H1 (cell line): Measurements from ENCODE around the gene CRK. TPM values are rescaled to one million over a fixed set of nuclear protein-coding genes. Genes with fewer than 3 reads are reported as not detected.

Source experiments
- CTCF ChIA-PET: fragments of 300-600 bp; sonication (Branson Sonifier 250); formaldehyde crosslinking; loops from one replicate; lab custom pipeline; 2021; ENCODE audit not compliant: partially characterized antibody; lab: Charles Lee
- POLR2A ChIA-PET: fragments of 300-600 bp; sonication (Branson Sonifier 250); formaldehyde crosslinking; loops from one replicate; lab custom pipeline; 2021; ENCODE audit warnings: inconsistent platforms; ENCODE audit not compliant: partially characterized antibody; lab: Charles Lee
- DNase-seq, 2 experiments: peaks; one replicate each; pipeline versions ENCODE4 v3.0.0 to v3.0.0-alpha.2; 2010 to 2022; ENCODE audit warnings: low spot score in 2 of 2, low read depth in 1 of 2, mixed read lengths in 1 of 2
- FAIRE-seq: peaks from 2 replicates; lab custom pipeline; 2011; peaks lifted over from hg19 to GRCh38; lab: Jason Lieb, UNC
- H2AFZ ChIP-seq: 2 replicates; pipeline ENCODE4 v1.8.1; 2012; ENCODE audit warnings: low read length, inconsistent platforms
- H2AK5ac ChIP-seq: 2 replicates; pipeline ENCODE4 v1.6.1; 2013; ENCODE audit warnings: low read depth, low read length
- H2BK120ac ChIP-seq: replicated peaks from 2 replicates; pipeline ENCODE3; 2013; ENCODE audit warnings: low read depth, low read length, inconsistent platforms
- H2BK12ac ChIP-seq: 2 replicates; pipeline ENCODE4 v1.6.1; 2013; ENCODE audit warnings: low read depth, low read length
- H2BK15ac ChIP-seq: 2 replicates; pipeline ENCODE4 v1.6.1; 2013; ENCODE audit warnings: low read length
- H2BK20ac ChIP-seq: 2 replicates; pipeline ENCODE4 v1.6.1; 2013; ENCODE audit warnings: low read length
- H2BK5ac ChIP-seq: 2 replicates; pipeline ENCODE4 v1.6.1; 2013; ENCODE audit warnings: low read depth, low read length
- H3K14ac ChIP-seq: 2 replicates; pipeline ENCODE4 v1.6.1; 2013; ENCODE audit warnings: inconsistent platforms; ENCODE audit not compliant: insufficient read length
- H3K18ac ChIP-seq: 2 replicates; pipeline ENCODE4 v1.6.1; 2013; ENCODE audit warnings: low read length; ENCODE audit errors: extremely low read depth
- H3K23ac ChIP-seq: 2 replicates; pipeline ENCODE4 v1.6.1; 2013; ENCODE audit warnings: inconsistent platforms; ENCODE audit not compliant: insufficient read length
- H3K23me2 ChIP-seq: 2 replicates; pipeline ENCODE4 v1.6.1; 2013; ENCODE audit warnings: low read depth, low read length
- H3K27ac ChIP-seq: 2 replicates; pipeline ENCODE4 v1.6.1; 2011; ENCODE audit warnings: low read depth, low read length, inconsistent platforms
- H3K27me3 ChIP-seq, 4 experiments: replicated peaks in 1 of 4; 1 replicate in 1 of 4; 2 replicates in 3 of 4; pipeline versions ENCODE4 v1.6.1 to v1.8.1; 2011 to 2013; ENCODE audit warnings: low read length in 3 of 4, mild to moderate bottlenecking in 3 of 4, inconsistent platforms in 2 of 4, mixed read lengths in 2 of 4, moderate library complexity in 1 of 4; ENCODE audit not compliant: control insufficient read depth in 3 of 4, insufficient read depth in 3 of 4; ENCODE audit errors: extremely low read depth in 1 of 4
- H3K36me3 ChIP-seq, 4 experiments: 2 replicates each; pipeline versions ENCODE4 v1.6.1 to v1.8.1; 2011 to 2013; ENCODE audit warnings: mild to moderate bottlenecking in 4 of 4, low read length in 3 of 4, moderate library complexity in 2 of 4, control low read depth in 1 of 4, inconsistent platforms in 1 of 4; ENCODE audit not compliant: insufficient read depth in 4 of 4, control insufficient read depth in 2 of 4
- H3K4ac ChIP-seq: replicated peaks from 2 replicates; pipeline ENCODE3; 2013; ENCODE audit warnings: low read length, low read depth, mixed read lengths, inconsistent platforms; ENCODE audit not compliant: insufficient read length
- H3K4me1 ChIP-seq, 4 experiments: replicated peaks in 1 of 4; 1 replicate in 1 of 4; 2 replicates in 3 of 4; pipeline versions ENCODE4 v1.6.1 to v1.8.1; 2011 to 2013; ENCODE audit warnings: low read length in 3 of 4, inconsistent platforms in 2 of 4, mixed read lengths in 1 of 4; ENCODE audit not compliant: insufficient read depth in 4 of 4, control insufficient read depth in 3 of 4
- H3K4me2 ChIP-seq, 2 experiments: 2 replicates each; pipeline versions ENCODE4 v1.6.1 to v1.8.1; 2011 to 2013; ENCODE audit warnings: low read depth in 2 of 2, low read length in 2 of 2, control low read depth in 1 of 2, inconsistent platforms in 1 of 2, mild to moderate bottlenecking in 1 of 2; ENCODE audit not compliant: insufficient read depth in 1 of 2
- H3K4me3 ChIP-seq, 4 experiments: fragments of 200-600, 300-600 bp in 1 of 4; sonication (generic), shearing (Covaris generic), sonication (Bioruptor Twin) in 1 of 4; 2 replicates each; pipeline versions ENCODE4 v1.5.1 to v1.8.1; 2011 to 2016; ENCODE audit warnings: low read length in 4 of 4, low read depth in 3 of 4, control low read depth in 2 of 4, inconsistent platforms in 2 of 4, mild to moderate bottlenecking in 2 of 4, mixed read lengths in 1 of 4, moderate library complexity in 1 of 4; ENCODE audit not compliant: insufficient read depth in 2 of 4; ENCODE audit errors: extremely low read depth in 1 of 4
- H3K56ac ChIP-seq: replicated peaks from 2 replicates; pipeline ENCODE3; 2013; ENCODE audit warnings: low read depth, mild to moderate bottlenecking, mixed read lengths, low read length, inconsistent platforms; ENCODE audit not compliant: insufficient read length
- H3K79me1 ChIP-seq: 2 replicates; pipeline ENCODE4 v1.6.1; 2013; ENCODE audit warnings: low read depth, low read length, control low read depth
- H3K79me2 ChIP-seq, 2 experiments: 2 replicates each; pipeline versions ENCODE4 v1.6.1 to v1.8.1; 2012 to 2013; ENCODE audit warnings: low read length in 2 of 2, mild to moderate bottlenecking in 2 of 2, inconsistent platforms in 1 of 2; ENCODE audit not compliant: insufficient read depth in 2 of 2, control insufficient read depth in 1 of 2
- H3K9ac ChIP-seq, 4 experiments: replicated peaks in 1 of 4; 1 replicate in 1 of 4; 2 replicates in 3 of 4; pipeline versions ENCODE4 v1.6.1 to v1.8.1; 2011 to 2013; ENCODE audit warnings: low read depth in 3 of 4, low read length in 3 of 4, control low read depth in 2 of 4, mild to moderate bottlenecking in 2 of 4, moderate library complexity in 2 of 4, inconsistent platforms in 1 of 4; ENCODE audit errors: extremely low read depth in 1 of 4
- H3K9me3 ChIP-seq, 2 experiments: 2 replicates each; pipeline versions ENCODE4 v1.6.1 to v1.8.1; 2012 to 2013; ENCODE audit warnings: mild to moderate bottlenecking in 2 of 2, moderate library complexity in 2 of 2, control low read depth in 1 of 2, inconsistent platforms in 1 of 2, low read depth in 1 of 2, low read length in 1 of 2, mixed read lengths in 1 of 2; ENCODE audit not compliant: insufficient read depth in 2 of 2
- H4K20me1 ChIP-seq, 2 experiments: replicated peaks in 1 of 2; 2 replicates each; pipeline versions ENCODE3 to v1.8.1; 2011 to 2013; ENCODE audit warnings: inconsistent platforms in 2 of 2, low read length in 2 of 2, mild to moderate bottlenecking in 1 of 2; ENCODE audit not compliant: insufficient read depth in 2 of 2, control insufficient read depth in 1 of 2
- H4K5ac ChIP-seq: 2 replicates; pipeline ENCODE4 v1.6.1; 2013; ENCODE audit warnings: low read length, low read depth, mixed read lengths, inconsistent platforms; ENCODE audit not compliant: insufficient read length
- H4K8ac ChIP-seq: 2 replicates; pipeline ENCODE4 v1.8.0; 2013; ENCODE audit warnings: mild to moderate bottlenecking, moderate library complexity, low read length, inconsistent platforms; ENCODE audit not compliant: insufficient read depth; ENCODE audit errors: extremely low read depth
- H4K91ac ChIP-seq: replicated peaks from 2 replicates; pipeline ENCODE3; 2013; ENCODE audit warnings: low read length, mixed read lengths, inconsistent platforms; ENCODE audit not compliant: insufficient read length
- HDAC2 ChIP-seq, 2 experiments: fragments of 300-600 bp in 1 of 2; sonication (generic) in 1 of 2; IDR thresholded peaks; 2 replicates each; pipeline ENCODE4 v1.6.1; 2011 to 2012; ENCODE audit warnings: low read depth in 2 of 2, low read length in 2 of 2, mild to moderate bottlenecking in 2 of 2, moderate library complexity in 2 of 2, borderline replicate concordance in 1 of 2, inconsistent platforms in 1 of 2
- PHF8 ChIP-seq: fragments of 200-600 bp; sonication (generic); conservative IDR thresholded peaks from 2 replicates; pipeline ENCODE4 v1.7.1; 2012; ENCODE audit warnings: low read depth, mild to moderate bottlenecking, inconsistent platforms, low read length, moderate library complexity
- WGBS, 2 experiments: shearing (Covaris generic) in 1 of 2; methylation state at CpG; one replicate each; pipeline versions ENCODE4 v1.1.6 to v1.1.7; 2013 to 2015; ENCODE audit warnings: low lambda C conversion rate in 2 of 2, mixed read lengths in 2 of 2, inconsistent platforms in 1 of 2, low coverage in 1 of 2, missing lambda C conversion rate in 1 of 2; ENCODE audit not compliant: insufficient replicate concordance in 2 of 2, insufficient coverage in 1 of 2, insufficient read length in 1 of 2; ENCODE audit errors: extremely low coverage in 1 of 2, missing lambda C conversion rate in 1 of 2; 5-methylcytosine and 5-hydroxymethylcytosine counted together
- polyA plus RNA-seq, 7 experiments: library from polyadenylated mRNA; depleted of rRNA in 3 of 7; stranded (reverse) in 5 of 7; unstranded in 2 of 7; fragments of >200 nt in 5 of 7; fragments of 200-250 nt in 2 of 7; gene quantifications; 1 replicate in 5 of 7; 2 replicates in 1 of 7; 4 replicates in 1 of 7; pipeline versions ENCODE4 v1.2.1 to v1.2.3, GENCODE V29; 2011 to 2013; ENCODE audit warnings: missing spikeins in 2 of 7, mixed read lengths in 2 of 7
- total RNA-seq: library from RNA; stranded (reverse); fragmentation: NEBNext Ultra II Directional; extraction: Animal tissue kit (Norgen Biotek cat#: 25700); gene quantifications from 2 replicates; pipeline ENCODE4 v1.2.1, GENCODE V29; 2021

CRK gene
- total and polyA plus RNA-seq, 2 of the 8 experiments (the other 6 are each of a cell fraction or from before 2014, with no cell fraction given) = 32.8 to 57.1 TPM

- CTCF ChIA-PET = interaction anchor here (0.6 to 3.7 kb wide), 4 partner anchors 23 to 162 kb away, joined by 3 to 18 read pairs (median 4); partner anchors contain the start of gene INPP5K
- peak overlapping the region; percentile 71 for H3K18ac ChIP-seq
- peak overlapping the region; percentile 72; the same call in 1 of the 2 replicates for H2BK15ac ChIP-seq
- H4K20me1 ChIP-seq = peaks cover 0 to 10% of the 10 kb centered on the region in 2 experiments
- H3K9ac ChIP-seq = 0 out of 7 replicates have a peak overlapping the region, but pooled peaks of 1 of the 4 experiments have one; percentile 23
- H4K91ac ChIP-seq = peak overlapping the region; percentile 44
- no peak overlapping the region for H2AK5ac ChIP-seq
- no peaks in the 10 kb centered on the region for H3K9me3 ChIP-seq
- no peak overlapping the region for H3K14ac ChIP-seq
- no peak overlapping the region for H2AFZ ChIP-seq
- DNase-seq = peak in 1 of 2 experiments; percentile 79
- H4K8ac ChIP-seq = no peak overlapping the region; the same call in 1 of the 2 replicates
- 0 out of 2 replicates have a peak, but pooled peaks have one; percentile 32 for TF ChIP-seq PHF8
- TF ChIP-seq HDAC2 (IDR thresholded peaks at IDR 0.05; ENCODE audit: borderline replicate concordance in 1 of 2, low read depth in 2 of 2, low read length in 2 of 2) = no peak
- TF ChIP-seq, all 59 proteins: peak for 1
- H2BK120ac ChIP-seq = no peak overlapping the region
- no peak overlapping the region for H3K4ac ChIP-seq
- WGBS, 2 experiments = 12% methylated on average over 46 of the region's 74 CpGs; no CpG with 5 or more reads in 1 of the 2 experiments
- no peak overlapping the region for H3K56ac ChIP-seq
- FAIRE-seq = no peak
- H2BK5ac ChIP-seq = peak overlapping the region; percentile 60; the same call in 1 of the 2 replicates
- peaks cover 0 to 6% (median 0%) of the 10 kb centered on the region in 4 experiments; a peak in 2 of 7 replicates for H3K27me3 ChIP-seq
- H3K23me2 ChIP-seq = peaks cover 17% of the 10 kb centered on the region; the same call in 1 of the 2 replicates
- H3K79me2 ChIP-seq = no peaks in the 10 kb centered on the region
- H3K27ac ChIP-seq = no peak overlapping the region
- POLR2A ChIA-PET = interaction anchor here (0.8 to 2.0 kb wide), 12 partner anchors 8 to 139 kb away, joined by 3 to 8 read pairs (median 4); partner anchors contain the start of genes CRK and INPP5K
- H3K79me1 ChIP-seq = no peaks in the 10 kb centered on the region; the same call in 1 of the 2 replicates
- H2BK12ac ChIP-seq = peak overlapping the region; percentile 55
- no peak overlapping the region for H3K23ac ChIP-seq
- peaks cover 0 to 27% (median 13%) of the 10 kb centered on the region in 4 experiments; a peak in 6 of 7 replicates for H3K4me1 ChIP-seq
- H3K4me3 ChIP-seq = peak overlapping the region; percentile 24 to 74 (median 37); a peak in 6 of 8 replicates
- no peak overlapping the region for H4K5ac ChIP-seq
- peaks cover 0 to 10% (median 7%) of the 10 kb centered on the region in 4 experiments; a peak in 2 of 8 replicates for H3K36me3 ChIP-seq
- no peak overlapping the region for H2BK20ac ChIP-seq
- H3K4me2 ChIP-seq = peak overlapping the region; percentile 67 to 74
Measured at GRCh38 chr17:1486802-1487695, 31.0 kb upstream of the CRK start.
